ENCODE data around the gene NELL2. TPM values are rescaled to one million over a fixed set of nuclear protein-coding genes. Genes with fewer than 3 reads are reported as not detected.

The NELL2 gene
- total RNA-seq, 1 donor from 2014 or later: 0.05 TPM

DNA sequence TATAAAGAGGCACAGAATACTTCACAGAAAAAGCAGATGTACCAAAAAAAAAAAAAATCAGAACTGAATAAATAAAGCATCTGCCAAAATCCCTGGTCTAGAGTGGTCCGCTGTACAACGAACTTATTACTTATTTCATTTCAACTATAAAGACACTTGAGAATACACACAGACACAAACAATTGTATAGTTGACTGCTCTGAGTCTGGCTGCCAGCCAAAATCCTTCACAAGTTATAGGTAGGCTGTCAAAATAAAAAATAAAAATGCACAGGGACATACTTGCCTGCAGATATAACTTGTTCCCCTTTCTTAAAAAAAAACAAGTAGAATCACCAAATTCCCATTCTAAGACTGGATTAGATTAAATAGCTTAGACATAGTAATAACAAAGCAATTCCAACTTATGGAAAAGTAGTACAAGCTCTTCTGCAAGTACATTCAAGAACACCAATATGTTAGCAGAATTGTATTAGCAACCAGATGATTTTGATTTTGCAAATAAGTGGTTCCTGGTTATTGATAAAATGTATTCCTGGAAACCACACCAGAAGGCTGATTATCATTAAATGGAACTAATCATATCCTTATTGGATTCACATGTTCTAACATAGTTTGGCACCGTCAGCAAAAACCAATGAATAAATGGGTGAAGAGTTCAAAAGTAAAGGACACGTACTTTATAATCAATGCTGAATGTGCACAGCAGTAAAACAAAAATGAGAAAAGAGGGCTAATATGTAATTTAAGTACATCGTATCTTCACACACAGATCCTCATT lies 248.5 kb downstream of the NELL2 start:
- no peak for DNase-seq (ENCODE audit: low read depth)

DNA sequence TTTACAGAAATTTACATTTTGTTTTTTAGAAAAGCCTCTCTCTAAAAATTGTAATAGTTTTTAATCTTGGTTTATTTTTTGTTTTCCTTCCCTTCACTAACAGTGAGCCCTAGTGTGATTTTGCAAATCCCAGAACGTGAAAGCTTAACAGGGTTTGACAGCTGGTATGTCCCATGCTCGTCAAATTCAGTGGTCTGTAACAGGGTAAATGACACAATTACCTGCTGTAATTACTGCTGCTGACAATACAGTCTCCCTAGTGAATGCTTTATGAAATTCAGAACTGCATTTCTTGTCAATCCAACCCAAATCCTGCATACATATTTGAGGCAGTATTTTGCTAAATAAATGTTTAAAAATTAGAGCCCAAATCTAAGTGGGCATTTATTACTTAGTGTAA lies 249.2 kb downstream of the NELL2 start:
- DNase-seq (ENCODE audit: low read depth): no peak

DNA sequence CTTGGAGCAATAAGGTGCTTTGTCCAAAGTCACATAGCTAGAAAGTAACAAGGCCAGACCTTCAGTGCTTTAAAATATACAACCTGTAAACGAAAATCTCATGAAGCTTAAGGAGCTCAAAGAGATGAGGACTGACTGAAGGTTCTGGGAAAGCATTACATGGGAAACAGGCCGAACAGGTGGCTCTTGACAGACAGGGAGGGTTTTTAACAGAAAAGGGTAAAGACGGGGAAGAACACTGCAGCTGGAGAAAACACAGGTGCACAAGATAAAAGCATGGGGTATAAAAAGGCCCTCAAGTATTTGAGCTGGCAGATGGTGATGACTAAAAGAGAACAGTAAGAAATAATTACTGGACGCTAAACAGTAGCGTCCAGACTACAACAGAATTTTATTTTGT lies 257.2 kb downstream of the NELL2 start:
- DNase-seq (ENCODE audit: low read depth): peak; percentile 1

DNA sequence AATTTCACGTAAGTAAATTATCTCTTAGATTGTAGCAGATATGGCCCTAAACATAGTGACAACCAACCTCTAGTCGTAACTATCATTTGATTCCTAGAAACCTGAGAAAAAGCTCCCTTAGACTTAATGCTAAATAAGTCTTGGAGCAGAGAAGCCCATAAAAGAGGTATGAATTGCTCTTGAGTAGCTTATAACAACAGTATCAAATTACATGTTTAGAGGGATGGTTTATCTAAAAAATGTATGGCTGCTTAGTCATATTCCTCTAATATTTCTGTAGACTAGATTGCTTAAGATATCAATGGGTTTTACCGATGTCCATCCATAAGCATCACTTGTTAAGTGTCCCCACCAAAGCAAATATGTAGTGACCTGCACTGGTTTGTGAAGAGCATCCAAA lies 259.7 kb downstream of the NELL2 start:
- DNase-seq (ENCODE audit: low read depth): no peak

DNA sequence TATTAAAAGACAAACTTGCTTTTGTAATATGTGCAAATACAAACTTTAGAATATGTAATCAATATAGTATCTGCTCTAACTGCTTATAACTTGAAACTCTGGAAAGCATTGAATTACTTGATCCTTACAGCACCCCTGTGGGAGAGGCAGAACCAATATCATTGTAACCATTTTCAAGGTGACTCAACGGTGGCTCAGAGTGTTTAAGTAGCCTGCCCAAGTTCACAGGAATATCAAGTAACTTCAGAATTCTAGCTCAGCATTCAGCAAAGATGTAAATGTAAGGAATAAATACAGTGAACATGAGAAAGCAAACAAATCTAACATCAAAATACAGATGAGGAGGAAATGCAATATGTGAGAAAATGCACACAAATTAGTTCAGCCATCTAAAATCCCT lies 264.6 kb downstream of the NELL2 start:
- DNase-seq (ENCODE audit: low read depth): no peak

DNA sequence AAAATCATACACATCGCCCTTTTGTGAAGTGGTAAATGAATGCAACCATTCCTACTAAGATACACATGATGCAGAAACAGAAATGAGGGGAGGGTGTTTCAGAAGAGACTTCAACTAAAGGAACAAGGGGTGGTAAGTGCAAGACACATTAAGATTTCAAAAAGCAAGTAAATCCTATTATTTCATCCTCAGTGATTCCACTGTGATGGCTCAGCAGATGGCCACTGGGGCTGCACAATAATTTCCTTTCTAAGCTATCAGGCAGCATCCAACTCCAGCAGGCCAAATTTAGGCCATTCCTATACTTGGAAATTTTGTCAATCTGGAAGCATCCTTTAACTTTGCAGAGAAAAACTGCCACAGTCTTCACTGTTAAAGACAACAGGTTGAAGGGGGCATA lies 272.4 kb downstream of the NELL2 start:
- DNase-seq (ENCODE audit: low read depth): no peak

DNA sequence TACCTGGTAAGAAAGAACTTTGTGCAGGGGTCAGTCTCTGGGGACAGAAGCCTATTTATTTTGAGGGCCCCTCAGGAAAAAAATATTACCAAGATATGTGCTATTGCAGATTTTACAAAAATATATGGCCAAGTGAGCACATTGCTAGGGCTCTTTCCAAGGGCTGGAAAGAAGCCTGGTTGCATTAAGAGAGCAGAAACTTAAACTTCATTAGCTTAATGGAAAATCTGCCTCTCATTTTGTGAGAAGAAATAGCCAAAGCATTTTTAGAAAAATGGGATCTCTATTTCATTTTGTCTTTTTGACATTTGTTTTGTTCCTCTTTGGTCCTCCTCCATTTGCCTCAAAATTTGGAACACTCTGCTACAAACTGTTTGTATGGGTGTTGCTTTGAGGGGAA lies 283.5 kb downstream of the NELL2 start:
- DNase-seq (ENCODE audit: low read depth): no peak

DNA sequence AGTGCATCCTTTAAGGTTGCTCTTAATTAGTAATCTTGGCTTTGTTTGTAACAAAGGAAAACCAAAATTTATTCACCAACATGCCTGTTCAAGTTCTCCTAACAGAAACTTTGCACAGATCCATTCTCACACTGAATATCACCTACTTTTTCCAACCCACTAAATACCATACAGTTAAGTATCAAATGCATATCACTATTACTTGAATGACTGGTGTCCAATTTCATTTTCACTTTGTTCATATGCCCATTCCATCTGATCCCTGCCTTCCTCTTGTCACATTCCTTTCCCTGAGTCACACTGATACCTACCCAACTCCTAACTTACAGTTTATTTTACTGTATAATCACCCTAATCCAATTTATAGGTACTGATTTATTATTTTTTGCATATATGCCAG lies 286.4 kb downstream of the NELL2 start:
- DNase-seq (ENCODE audit: low read depth): no peak

DNA sequence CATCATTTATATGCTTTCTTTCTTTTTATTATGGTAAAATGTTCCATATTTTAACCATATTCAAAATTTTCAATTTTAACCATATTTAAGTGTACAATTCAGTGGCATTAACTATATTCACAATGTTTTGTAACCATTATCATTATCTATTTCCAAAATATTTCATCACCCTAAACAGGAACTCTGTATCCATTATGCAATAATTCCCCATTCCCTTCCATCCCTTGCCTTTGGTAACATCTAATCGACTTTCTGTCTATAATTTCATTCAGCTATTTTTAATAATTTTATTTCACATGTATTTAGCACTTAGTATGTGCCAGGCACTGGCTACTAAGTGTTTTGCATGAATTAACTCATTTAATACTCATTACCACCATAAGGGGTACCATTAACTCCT lies 287.5 kb downstream of the NELL2 start:
- no peak for DNase-seq (ENCODE audit: low read depth)

DNA sequence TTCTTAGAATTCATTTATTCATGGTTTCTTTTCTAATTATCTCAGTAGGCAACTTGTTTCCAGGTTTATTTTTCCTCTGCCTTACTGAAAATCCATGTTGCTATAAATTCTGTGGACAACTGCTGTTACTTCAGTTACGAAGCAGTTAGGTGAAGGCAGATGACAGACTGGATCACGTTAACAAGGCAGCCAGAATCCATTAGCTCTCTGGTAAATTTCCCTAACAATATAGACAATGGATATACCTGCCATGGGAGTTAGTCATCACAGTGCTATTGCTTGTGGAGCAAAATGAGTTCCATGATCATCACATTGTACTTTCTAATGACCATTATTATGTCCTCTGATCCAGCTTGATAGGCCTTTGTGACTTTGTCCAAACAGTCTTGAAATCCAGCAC lies 291.5 kb downstream of the NELL2 start:
- DNase-seq (ENCODE audit: low read depth): no peak

DNA sequence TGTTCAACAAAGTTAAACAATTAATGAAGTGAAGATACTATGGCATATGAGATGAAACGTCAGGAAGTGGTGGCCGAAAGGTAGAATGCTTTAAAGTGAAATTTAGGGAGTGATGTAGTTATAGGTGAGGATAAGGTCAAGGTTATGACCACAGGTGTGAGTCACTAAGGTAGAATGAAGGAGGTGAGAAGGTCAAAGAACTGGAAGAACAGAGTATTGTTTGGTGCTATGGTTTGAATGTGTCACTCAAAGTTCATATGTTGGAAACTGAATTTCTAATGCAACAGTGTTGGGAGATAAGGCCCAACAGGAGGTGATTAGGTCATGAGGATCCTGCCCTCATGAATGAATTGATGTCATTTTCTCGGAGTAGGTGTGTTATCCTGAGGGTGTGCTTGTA lies 293.6 kb downstream of the NELL2 start:
- DNase-seq (ENCODE audit: low read depth): no peak

DNA sequence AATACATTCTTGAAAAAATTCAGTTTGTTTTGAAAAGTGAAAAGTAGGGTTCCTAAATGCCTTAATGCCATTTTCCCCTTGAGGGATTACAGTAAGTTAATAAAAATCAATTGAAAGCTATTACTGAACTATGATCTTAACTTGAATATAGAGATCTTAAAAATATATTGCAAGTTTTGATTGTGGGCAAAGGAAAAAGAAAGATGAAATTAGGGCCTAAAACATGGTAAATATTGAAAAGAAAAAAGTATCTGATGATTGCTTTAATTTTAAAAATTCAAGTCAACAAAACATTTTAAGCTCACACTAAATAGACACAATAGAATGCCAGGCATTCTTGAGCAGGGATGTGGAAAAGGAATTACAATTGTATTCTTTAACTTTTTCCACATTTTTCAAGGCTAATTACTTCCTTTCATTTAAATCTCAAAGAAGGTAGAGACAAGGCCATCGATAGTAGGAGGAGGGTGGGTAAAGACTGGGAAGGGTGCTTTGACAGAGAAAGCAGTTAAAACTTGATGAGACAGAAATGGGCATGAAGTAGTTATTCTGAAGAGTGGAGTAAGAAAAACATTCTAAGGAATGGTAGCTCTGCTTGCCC lies 294.4 kb downstream of the NELL2 start:
- DNase-seq (ENCODE audit: low read depth): no peak

DNA sequence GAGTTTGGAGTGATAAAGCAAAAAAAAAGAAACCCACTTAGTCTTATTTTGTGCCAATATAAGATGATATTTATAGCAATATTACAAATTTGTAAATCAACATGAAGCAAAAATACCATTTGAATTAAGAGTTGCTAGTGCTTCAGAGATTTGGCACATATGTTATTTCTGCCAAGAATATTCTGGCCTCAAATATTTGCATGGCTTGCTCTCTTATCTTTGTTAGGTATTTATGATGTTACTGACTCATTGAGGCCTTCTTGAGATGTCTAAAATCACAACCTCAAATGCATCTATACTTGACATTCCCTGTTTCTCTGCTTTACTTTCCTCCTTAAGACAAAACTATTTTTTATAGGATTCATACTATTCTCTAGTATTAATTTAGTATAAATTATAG lies 301.5 kb downstream of the NELL2 start:
- DNase-seq (ENCODE audit: low read depth): no peak

DNA sequence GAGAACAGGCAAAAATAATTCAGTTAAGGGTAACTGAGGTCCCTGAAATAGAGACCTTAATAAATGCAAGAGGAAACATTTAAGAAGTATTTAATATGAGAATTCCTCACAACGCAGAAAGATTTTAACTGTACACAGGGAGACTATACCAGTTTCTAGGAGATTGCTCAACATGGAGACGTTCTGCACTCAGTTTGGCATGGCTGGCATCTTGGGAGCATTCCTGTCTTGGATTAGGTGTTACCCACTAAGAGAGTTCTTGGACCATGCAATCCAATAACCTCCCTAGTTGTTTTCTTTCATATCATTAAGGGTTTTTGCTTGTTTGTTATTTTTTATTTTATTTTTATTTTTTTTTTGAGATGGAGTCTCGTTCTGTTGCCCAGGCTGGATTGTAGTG lies 302.4 kb downstream of the NELL2 start:
- DNase-seq (ENCODE audit: low read depth): no peak

DNA sequence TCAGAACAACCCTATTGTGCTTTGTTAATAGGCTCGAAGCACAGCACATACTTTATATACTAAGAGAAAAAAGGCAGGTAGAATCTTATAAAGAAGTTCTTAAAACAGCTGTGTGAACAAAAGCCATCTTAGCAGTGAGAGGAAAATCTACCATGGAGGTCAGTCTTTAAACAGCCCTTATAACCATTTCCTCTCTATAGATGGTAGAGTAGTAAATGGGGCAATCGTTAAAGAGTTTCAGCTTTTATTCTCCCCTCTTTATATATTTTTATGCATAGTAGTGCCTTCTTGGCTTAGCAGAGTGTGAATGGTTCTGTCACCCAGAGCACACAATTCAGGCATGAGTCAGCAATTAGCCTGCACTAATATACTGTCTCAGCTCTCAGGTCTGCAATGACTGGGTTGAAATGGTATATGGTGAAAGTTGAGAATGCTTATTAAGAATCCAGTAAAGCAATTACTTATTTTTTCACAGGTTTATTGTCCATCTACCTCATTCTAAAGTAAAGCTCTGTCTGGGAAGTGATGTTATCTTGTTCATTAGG lies 305.0 kb downstream of the NELL2 start:
- no peak for DNase-seq (ENCODE audit: low read depth)

DNA sequence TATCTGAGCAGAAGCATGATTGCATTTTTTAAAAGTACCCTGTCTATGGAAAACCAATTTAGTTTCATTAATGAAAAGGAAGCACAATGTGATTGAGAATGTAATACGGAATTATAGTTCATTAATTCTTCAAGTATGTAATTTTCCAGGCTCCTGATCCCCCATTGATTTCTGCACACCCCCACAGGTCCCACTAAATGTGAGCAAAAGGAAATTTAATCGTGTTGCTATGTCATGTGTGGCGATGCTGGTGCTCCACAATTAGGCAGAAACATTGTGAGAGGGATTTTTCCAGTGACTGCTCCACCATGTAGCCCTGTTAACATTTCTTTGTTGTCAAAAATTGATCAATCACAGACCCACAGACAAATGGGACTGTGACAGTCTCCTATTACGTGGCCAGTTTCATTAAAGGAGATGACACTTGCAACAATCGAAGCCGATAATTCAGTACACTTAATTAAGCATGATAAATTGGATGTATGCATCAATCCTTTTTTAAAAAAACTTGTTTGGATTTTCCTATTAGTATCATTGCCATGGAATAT lies 306.0 kb downstream of the NELL2 start:
- DNase-seq (ENCODE audit: low read depth): no peak

DNA sequence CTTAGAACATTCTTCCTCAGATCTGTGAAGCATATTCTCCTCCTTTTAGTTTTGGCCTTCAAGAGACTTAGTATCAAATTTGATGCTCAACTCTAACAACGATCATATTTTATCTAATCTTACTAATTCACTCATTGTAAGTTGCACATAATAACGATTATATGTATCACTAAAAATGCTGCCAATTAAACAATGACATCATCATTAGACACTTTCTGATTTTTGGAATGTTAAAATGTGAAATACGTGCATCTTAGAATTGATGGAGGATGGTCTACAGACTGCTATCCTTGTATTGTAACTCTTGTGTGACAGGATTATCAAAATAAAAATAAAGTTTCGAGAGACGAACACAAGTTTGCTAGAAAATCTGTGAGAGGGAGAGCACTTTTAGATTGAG lies 311.0 kb downstream of the NELL2 start:
- DNase-seq (ENCODE audit: low read depth): no peak

DNA sequence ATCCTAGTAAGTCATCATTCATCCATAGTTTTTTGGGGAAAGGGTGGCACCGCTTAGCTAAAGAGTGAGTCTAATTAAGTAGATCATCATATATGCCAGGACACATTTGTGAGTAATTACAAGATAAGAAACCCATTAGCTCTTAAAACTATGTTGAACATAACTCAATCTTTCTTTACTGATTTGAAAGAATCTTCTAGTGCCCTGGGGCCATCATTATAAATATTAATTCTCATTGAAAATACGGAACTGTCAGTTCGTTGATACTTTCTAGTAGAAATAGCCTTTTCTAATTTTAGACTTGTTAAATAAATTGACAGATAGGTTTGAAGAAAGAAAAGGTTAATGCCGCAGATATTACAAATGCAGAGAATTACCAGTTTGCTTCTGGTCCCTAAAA lies 312.6 kb downstream of the NELL2 start:
- DNase-seq (ENCODE audit: low read depth): no peak

DNA sequence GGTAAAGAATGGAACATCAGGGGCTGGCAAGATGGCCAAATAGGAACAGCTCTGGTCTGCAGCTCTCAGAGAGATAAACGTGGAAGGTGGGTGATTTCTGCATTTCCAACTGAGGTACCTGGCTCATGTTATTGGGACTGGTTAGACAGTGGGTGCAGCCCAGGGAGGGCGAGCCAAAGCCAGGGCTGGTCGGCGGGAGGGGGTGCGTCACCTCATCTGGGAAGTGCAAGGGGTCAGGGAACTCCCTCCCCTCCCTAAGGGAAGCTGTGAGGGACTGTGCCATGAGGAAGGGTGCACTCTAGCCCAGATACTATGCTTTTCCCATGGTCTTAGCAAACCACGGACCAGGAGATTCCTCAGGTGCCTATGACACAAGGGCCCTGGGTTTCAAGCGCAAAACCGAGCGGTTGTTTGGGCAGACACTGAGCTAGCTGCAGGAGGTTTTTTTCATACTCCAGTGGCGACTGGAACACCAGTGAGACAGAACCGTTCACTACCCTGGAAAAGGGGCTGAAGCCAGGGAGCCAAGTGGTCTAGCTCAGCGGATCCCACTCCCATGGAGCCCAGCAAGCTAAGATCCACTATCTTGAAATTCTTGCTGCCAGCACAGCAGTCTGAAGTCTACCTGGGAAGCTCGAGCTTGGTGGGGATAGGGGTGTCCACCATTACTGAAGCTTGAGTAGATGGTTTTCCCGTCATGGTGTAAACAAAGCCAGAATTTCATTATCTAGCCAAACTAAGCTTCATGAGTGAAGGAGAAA lies 317.6 kb downstream of the NELL2 start:
- DNase-seq (ENCODE audit: low read depth): no peak

DNA sequence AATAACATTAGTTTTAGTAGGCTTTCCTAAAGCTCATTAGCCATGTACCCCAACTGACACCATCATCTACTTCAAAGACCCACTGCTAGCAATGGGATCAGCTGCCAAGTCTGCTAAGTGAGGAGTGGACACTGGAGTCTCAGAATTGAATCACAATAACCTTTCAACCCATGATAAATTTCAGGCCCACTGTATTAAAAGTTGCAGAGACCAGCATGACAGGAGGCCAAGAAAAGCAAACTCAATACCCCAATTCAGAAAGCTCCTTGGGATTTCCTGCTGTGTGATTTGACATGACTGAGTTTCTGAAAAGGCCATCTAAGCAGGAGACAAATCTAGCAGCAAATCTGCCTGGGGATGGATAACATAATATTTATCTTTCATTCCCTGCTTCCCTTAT lies 320.7 kb downstream of the NELL2 start:
- no peak for DNase-seq (ENCODE audit: low read depth)

DNA sequence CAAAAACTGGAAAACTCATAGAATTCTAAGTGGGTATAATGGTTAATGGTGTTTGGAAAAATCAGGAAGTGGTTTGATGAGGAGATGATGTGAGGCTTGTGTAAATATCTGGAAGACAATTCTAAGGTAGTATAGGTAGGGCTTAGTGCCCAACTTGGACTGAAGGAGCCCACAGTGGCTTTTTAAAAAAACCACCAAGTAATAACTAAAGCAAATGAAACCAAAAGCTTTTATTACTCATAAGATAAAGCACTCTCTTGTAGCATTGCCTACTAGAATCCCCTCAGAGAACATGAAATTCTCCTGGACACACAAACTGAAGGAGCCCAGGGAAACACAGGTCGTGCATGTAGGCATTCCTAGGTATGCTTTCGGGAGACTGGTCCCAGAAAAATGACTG lies 324.5 kb downstream of the NELL2 start:
- DNase-seq (ENCODE audit: low read depth): no peak

DNA sequence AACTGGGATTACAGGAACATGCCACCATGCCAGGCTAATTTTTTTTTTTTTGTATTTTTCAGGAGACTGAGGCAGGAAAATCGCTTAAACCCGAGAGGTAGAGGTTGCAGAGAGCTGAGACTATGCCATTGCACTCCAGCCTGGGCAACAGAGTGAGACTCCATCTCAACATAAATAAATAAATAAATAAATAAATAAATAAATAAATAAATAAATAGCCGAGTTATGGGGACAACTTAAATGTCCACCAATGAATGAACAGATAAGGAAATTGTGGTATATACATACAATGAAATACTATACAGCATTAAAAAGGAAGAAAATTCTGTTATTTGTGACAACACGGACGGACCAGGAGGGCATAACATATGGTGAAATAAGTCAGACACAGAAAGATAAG lies 325.7 kb downstream of the NELL2 start:
- no peak for DNase-seq (ENCODE audit: low read depth)
